ENCODE results near the gene NELL2.
"Not testable (repeated sequence)": the region's sequence is repeated elsewhere in the genome, so short reads cannot be mapped to it uniquely, and the experiment has no call there.

The NELL2 gene

DNA sequence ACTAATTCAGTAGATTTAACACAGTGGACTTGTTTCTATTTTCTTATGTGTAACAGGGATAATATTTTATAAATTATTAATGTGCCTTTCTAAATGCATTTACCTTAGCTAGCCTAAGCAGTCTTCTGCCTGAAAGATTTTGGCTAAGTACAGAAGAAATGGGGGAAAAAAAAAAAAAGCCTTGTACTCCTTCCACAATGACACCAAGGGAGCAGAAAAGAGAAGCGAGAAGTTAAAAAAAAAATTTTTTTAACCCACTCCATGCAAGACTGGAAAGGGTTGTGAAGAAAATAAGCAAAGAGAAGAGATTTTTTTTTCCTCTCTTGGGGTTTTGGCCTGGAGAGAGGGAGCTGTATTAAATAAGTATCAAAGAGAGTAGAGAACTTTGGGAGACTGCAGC is 28.7 kb downstream of the NELL2 start:
- no peak for FAIRE-seq

DNA sequence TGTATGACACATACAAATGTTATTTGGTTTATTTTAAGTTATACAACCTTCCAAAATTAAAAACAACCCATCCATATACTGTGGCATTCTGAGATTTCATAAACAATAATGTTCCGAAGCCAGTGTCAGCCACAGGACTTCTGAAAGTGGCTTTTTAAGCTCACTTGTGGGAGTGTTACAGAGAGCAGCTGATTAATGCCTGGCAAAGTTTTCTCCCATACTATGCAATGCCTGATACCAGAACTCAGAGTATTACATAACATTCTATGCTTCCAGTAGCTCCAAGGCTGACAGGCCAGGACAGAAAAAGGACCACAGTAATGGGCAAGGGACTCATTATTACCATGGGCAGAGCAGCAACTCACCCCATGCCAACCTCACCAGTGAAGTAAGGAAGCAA is 29.3 kb downstream of the NELL2 start:
- no peak for FAIRE-seq

GRCh38 chr12:44842669-44843068 is 33.4 kb downstream of the NELL2 start:
- FAIRE-seq, result no peak

GRCh38 chr12:44839785-44840184 is 36.3 kb downstream of the NELL2 start:
- no peak for FAIRE-seq

GRCh38 chr12:44837114-44837755 is 38.9 kb downstream of the NELL2 start:
- FAIRE-seq, result no peak

- no peak for FAIRE-seq
Observed at GRCh38 chr12:44835641-44836379, 40.3 kb downstream of the NELL2 start.

GRCh38 chr12:44834996-44835395 is 41.1 kb downstream of the NELL2 start:
- not testable (repeated sequence) for FAIRE-seq

DNA sequence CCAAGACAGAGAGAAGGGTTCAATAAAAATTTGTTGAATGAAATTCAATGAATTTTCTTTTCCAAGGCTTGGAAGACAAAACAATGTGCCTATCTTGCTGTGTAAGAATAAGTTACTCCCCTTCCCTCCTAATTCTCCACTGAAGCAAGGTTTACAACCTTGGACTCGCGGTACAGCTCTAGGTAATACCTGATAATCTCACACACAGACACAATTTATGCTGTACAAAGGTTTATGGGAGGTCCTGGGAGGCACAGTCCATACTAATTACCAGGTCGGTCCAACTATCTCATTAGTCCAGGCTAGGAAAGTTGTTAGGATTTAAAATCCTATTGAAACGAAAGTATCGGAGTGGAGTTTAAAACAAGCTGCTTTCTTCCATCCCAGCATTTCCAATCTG is 42.6 kb downstream of the NELL2 start:
- no peak for FAIRE-seq

DNA sequence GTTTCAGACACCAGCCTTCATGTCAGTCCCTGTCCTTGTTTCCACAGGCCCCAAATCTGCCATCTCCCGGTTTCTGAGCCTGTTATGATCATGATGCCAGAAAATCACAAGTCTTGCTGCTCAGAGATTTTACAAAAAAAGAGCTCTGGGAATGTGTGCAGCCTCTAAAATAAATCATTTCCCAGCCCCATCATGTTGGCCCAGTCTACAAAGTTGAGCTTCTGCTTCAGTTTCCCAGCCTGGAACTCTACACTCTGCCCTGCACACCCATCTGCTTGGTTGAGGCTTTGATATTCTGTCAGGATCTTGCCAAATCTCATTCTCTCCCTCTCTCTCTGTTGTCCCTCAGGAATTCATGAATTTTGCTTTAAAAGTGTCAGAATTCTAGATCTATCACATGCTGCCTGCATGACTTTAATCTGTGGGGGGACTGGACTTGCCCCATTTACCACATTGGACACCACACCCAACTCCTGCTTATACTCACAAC is 45.5 kb downstream of the NELL2 start:
- no peak for FAIRE-seq

- FAIRE-seq, result no peak
Observed at GRCh38 chr12:44829045-44829444, 47.1 kb downstream of the NELL2 start.

GRCh38 chr12:44827832-44828438 is 48.2 kb downstream of the NELL2 start:
- FAIRE-seq, result no peak

- not testable (repeated sequence) for FAIRE-seq
Observed at GRCh38 chr12:44821702-44822101, 54.4 kb downstream of the NELL2 start.

GRCh38 chr12:44819884-44820283 is 56.2 kb downstream of the NELL2 start:
- FAIRE-seq, result no peak

- no peak for FAIRE-seq
Observed at GRCh38 chr12:44817687-44818086, 58.4 kb downstream of the NELL2 start.

- no peak for FAIRE-seq
Observed at GRCh38 chr12:44816446-44817017, 59.6 kb downstream of the NELL2 start.

DNA sequence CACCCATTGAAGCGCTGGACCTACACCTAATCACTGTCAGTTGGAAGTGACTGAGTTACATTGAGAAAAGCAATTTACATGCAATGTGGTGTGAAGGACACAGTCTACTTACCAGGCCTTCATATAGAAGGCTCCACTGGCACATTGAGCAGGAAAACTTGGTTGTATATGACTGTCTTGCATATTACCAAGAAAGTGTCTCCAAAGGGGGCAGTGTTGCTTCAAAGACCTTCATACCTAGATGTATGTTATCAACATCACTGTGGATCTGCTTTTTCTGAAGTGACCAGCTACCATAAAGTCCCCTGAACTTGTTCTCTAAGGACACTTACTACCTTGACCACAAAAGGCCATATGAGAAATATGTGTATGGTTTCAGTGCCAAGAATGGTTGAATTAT is 64.1 kb downstream of the NELL2 start:
- FAIRE-seq, result no peak

DNA sequence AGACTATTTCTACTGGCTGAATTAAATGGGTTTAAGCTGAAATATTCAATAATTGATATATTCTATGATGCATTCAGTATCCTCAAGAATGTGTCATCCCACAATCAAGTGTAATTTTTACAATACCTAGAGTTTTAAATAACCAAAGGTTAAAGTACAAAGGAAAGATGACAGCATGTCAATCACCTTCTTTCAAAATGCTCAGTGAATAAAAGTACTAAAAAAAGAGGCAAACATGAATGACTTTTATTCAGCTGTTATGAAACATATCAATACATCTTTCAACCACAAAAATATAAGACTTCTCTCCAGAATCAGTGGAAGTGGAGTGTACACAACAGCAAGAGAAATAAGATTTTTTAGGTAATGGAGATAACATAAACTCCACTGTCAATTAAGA is 72.0 kb downstream of the NELL2 start:
- no peak for FAIRE-seq

GRCh38 chr12:44795970-44796369 is 80.1 kb downstream of the NELL2 start:
- no peak for FAIRE-seq

DNA sequence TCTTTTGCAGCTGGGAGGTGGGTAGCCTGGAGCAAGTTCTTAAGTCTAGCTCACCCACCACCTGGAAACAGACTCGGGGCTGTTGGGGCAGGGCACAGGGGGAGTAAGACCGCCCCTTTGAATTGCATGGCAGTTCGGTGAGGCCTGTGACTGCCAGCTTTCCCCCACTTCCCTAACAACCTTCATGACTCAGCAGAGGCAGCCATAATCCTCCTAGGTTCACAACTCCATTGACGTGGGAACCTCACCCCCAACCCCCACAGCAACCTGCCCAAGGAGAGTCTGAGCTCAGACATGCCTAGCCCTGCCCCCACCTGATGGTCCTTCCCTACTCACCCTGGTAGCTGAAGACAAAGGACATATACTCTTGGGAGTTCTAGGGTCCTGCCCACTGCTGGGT is 87.4 kb downstream of the NELL2 start:
- no peak for FAIRE-seq

GRCh38 chr12:44780221-44780790 is 95.8 kb downstream of the NELL2 start:
- no peak for FAIRE-seq

DNA sequence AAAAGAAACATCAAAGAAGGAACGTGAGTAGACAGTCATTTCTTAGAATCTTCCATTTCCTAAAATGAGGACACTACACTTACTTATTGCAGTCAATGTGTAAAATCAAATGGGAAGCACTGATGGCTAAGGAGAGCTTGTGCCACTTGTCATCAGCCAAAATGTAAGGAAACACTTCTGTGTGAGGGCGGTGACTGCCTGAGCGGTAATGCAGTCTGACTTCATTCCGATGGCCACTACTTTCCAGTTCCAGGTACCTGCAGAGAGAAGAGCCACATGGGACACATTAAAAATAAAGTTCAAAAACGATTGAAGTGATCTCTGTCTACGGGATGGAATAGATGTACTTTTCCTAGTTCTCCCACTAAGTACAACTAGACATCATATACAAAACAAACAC is 96.3 kb downstream of the NELL2 start:
- no peak for FAIRE-seq

DNA sequence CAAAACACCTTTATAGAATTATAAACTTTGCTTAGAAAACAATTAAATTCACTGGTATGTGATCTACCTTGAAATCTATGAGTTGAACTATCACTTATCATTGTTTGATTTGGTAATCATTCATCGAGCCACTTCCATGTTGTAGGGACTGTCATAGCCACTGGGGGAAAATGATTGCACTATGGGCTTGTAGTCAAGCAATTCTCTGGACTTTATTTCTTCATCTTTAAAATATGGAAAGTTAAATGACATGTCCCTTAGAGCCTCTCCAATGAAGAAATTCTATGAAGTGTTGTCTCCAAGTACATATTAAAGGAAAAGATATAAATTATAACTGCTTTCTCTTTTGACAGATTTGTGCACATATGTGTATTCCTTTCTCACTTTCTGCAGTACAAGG is 97.3 kb downstream of the NELL2 start:
- FAIRE-seq, result no peak

DNA sequence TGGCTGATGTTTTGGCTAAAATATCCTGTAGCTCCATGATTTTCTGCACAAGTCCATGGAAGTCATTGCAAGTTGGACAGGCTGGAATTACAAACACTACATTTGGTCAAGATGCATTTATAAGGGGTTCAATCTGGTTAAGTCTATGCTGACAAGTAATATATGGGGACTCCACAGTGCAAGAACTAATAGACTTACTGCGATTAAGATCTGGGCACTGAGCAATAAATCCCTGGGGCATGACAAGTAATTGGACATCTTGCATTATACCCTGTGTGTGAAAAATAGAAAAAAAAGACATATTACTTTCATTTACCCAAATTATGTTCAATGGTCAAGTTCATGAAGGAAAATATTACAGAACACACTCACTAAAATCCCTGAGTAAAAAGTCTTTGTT is 99.1 kb downstream of the NELL2 start:
- FAIRE-seq, result no peak

Measured in colon (tissue), 2 donors.